GM12878 (cell line): ENCODE measurements around the gene EEF1G. TPM values are rescaled to one million over a fixed set of nuclear protein-coding genes. Genes with fewer than 3 reads are reported as not detected.
A peak's percentile ranks its signal among the peaks of the same experiment; 100 is the strongest.

ENCODE experiments used
- ATAC-seq: fragments of 200-7000 bp; cut with Tn5 transposase; 3 replicates; pipeline ENCODE4 v1.9.1; 2020; ENCODE audit warnings: mild to moderate bottlenecking, moderate library complexity
- BruUV-seq: library from RNA; stranded (reverse); fragments of 400-500 nt; replicated peaks from 2 replicates; lab custom pipeline; 2021; lab: Mats Ljungman, UMichigan
- CTCF ChIA-PET: fragments of 300-600 bp; sonication (Branson Sonifier 250); formaldehyde crosslinking; extraction: SDS; loops from one replicate; lab custom pipeline; 2021; ENCODE audit warnings: inconsistent platforms; lab: Yijun Ruan, JAX
- POLR2A ChIA-PET: fragments of 350-600 bp; formaldehyde crosslinking; extraction: SDS; loops from one replicate; lab custom pipeline; 2021; ENCODE audit warnings: inconsistent platforms; lab: Charles Lee
- RAD21 ChIA-PET: fragments of 300-600 bp; sonication (Branson Sonifier 250); formaldehyde crosslinking; loops from one replicate; lab custom pipeline; 2023; ENCODE audit warnings: antibody characterized with exemption; ENCODE audit not compliant: unreplicated experiment; lab: Charles Lee
- SMC1A ChIA-PET: fragments of 300-600 bp; sonication (Branson Sonifier 250); formaldehyde crosslinking; loops from one replicate; lab custom pipeline; 2023; ENCODE audit not compliant: unreplicated experiment, uncharacterized antibody; lab: Charles Lee
- DNase-seq: peaks from one replicate; pipeline ENCODE4 v3.0.0-alpha.2; 2011; ENCODE audit warnings: low read depth, low spot score
- FAIRE-seq: peaks from 3 replicates; lab custom pipeline; 2011; peaks lifted over from hg19 to GRCh38; lab: Jason Lieb, UNC
- H2AFZ ChIP-seq: 2 replicates; pipeline ENCODE4 v1.6.0; 2011; ENCODE audit warnings: low read depth, low read length, control low read depth; ENCODE audit not compliant: control insufficient read depth
- H3K27ac ChIP-seq: 2 replicates; pipeline ENCODE4 v1.5.1; 2011; ENCODE audit warnings: control low read depth; ENCODE audit not compliant: control insufficient read depth, insufficient read depth
- H3K27me3 ChIP-seq, 2 experiments: replicated peaks in 1 of 2; 2 replicates each; pipeline versions ENCODE4 v1.6.0 to v1.6.1; 2011; ENCODE audit warnings: low read length in 1 of 2; ENCODE audit not compliant: control insufficient read depth in 2 of 2, insufficient read depth in 2 of 2
- H3K36me3 ChIP-seq, 2 experiments: 2 replicates each; pipeline ENCODE4 v1.5.1; 2011; ENCODE audit warnings: low read length in 1 of 2; ENCODE audit not compliant: control insufficient read depth in 2 of 2, insufficient read depth in 2 of 2
- H3K4me1 ChIP-seq: 2 replicates; pipeline ENCODE4 v1.6.1; 2011; ENCODE audit warnings: mild to moderate bottlenecking, low read length, moderate library complexity, mixed read lengths; ENCODE audit not compliant: control insufficient read depth, insufficient read depth
- H3K4me2 ChIP-seq: 2 replicates; pipeline ENCODE4 v1.6.0; 2011; ENCODE audit warnings: control low read depth; ENCODE audit not compliant: control insufficient read depth, insufficient read depth
- H3K4me3 ChIP-seq: fragments of 200-600 bp; sonication (generic); 2 replicates; pipeline ENCODE4 v1.5.1; 2016
- H3K79me2 ChIP-seq: 2 replicates; pipeline ENCODE4 v1.6.0; 2011; ENCODE audit warnings: low read length; ENCODE audit not compliant: control insufficient read depth, insufficient read depth
- H3K9ac ChIP-seq: 2 replicates; pipeline ENCODE4 v1.8.0; 2011; ENCODE audit warnings: low read length, control low read depth, mixed read lengths; ENCODE audit not compliant: control insufficient read depth, insufficient read depth
- H3K9me3 ChIP-seq: replicated peaks from 3 replicates; pipeline ENCODE4 v1.5.1; 2011; ENCODE audit warnings: mild to moderate bottlenecking, low read length; ENCODE audit not compliant: control insufficient read depth, insufficient read depth
- H4K20me1 ChIP-seq: 2 replicates; pipeline ENCODE4 v1.6.0; 2011; ENCODE audit not compliant: control insufficient read depth, insufficient read depth
- BCL3 ChIP-seq: IDR thresholded peaks from 2 replicates; pipeline ENCODE4 v1.6.1; 2011; ENCODE audit warnings: borderline replicate concordance, low read depth, mild to moderate bottlenecking, moderate library complexity, low read length; ENCODE audit not compliant: insufficient read depth, poor library complexity, severe bottlenecking
- CBX3 ChIP-seq: fragments of 200-600 bp; sonication (generic); IDR thresholded peaks from 2 replicates; pipeline ENCODE4 v1.6.1; 2016; ENCODE audit warnings: low read depth, borderline replicate concordance
- CTCF ChIP-seq, 3 experiments: IDR thresholded peaks in 2 of 3; conservative IDR thresholded peaks in 1 of 3; 2 replicates each; pipeline ENCODE4 v1.5.1; 2011; ENCODE audit warnings: low read depth in 3 of 3, low read length in 3 of 3, mild to moderate bottlenecking in 3 of 3, control low read depth in 2 of 3, moderate library complexity in 2 of 3, inconsistent platforms in 1 of 3, mixed read lengths in 1 of 3; ENCODE audit not compliant: control insufficient read depth in 2 of 3, insufficient read depth in 1 of 3; ENCODE audit errors: extremely low read depth in 1 of 3
- GABPA ChIP-seq: IDR thresholded peaks from 2 replicates; pipeline ENCODE4 v1.6.1; 2014; ENCODE audit warnings: antibody characterized with exemption, low read depth, mild to moderate bottlenecking, inconsistent platforms
- KLF5 ChIP-seq: fragments of 450-650 bp; IDR thresholded peaks from 2 replicates; pipeline ENCODE4 v1.6.1; 2014; ENCODE audit warnings: mild to moderate bottlenecking; ENCODE audit not compliant: partially characterized antibody
- MXI1 ChIP-seq: fragments of 150-350 bp; IDR thresholded peaks from 2 replicates; pipeline ENCODE4 v1.6.1; 2011; ENCODE audit warnings: low read depth, mild to moderate bottlenecking, inconsistent platforms, low read length, improper control_type of control experiment
- PRDM15 ChIP-seq: fragments of 450-650 bp; formaldehyde crosslinking; IDR thresholded peaks from 2 replicates; pipeline ENCODE4 v1.4.0; 2020; ENCODE audit warnings: mild to moderate bottlenecking, moderate library complexity
- SIN3A ChIP-seq: IDR thresholded peaks from 2 replicates; pipeline ENCODE4 v1.6.1; 2012; ENCODE audit warnings: low read depth, low read length, improper control_type of control experiment
- SKIL ChIP-seq: fragments of 450-650 bp; IDR thresholded peaks from 2 replicates; pipeline ENCODE4 v1.6.1; 2017; ENCODE audit warnings: mild to moderate bottlenecking, low read depth, inconsistent platforms; ENCODE audit not compliant: poor library complexity, severe bottlenecking
- SMC3 ChIP-seq: IDR thresholded peaks from 2 replicates; pipeline ENCODE4 v1.6.1; 2011; ENCODE audit warnings: low read length, improper control_type of control experiment, borderline replicate concordance
- YY1 ChIP-seq: IDR thresholded peaks from 2 replicates; pipeline ENCODE4 v1.6.1; 2011; ENCODE audit warnings: low read depth, mild to moderate bottlenecking, low read length
- WGBS: methylation state at CpG from one replicate; pipeline ENCODE4 v1.1.6; 2016; ENCODE audit warnings: low lambda C conversion rate; ENCODE audit not compliant: insufficient replicate concordance, insufficient coverage; ENCODE audit errors: missing lambda C conversion rate; 5-methylcytosine and 5-hydroxymethylcytosine counted together
- in situ Hi-C: fragments of 300-500 bp; cut with MboI; formaldehyde crosslinking; loops from 9 replicates; pipeline ENCODE4 v1.14.3; 2018; ENCODE audit warnings: mixed read lengths
- intact Hi-C: fragments of 100-400 bp; cut with micrococcal nuclease; formaldehyde crosslinking; loops from one replicate; pipeline ENCODE4 v1.14.2; 2022; ENCODE audit not compliant: unreplicated experiment
- polyA plus RNA-seq, 11 experiments: library from polyadenylated mRNA; depleted of rRNA in 4 of 11; unstranded in 6 of 11; stranded (reverse) in 5 of 11; fragments of >200 nt; fragmentation: Nextera tagmentation in 4 of 11; fragmentation: Illumina TruSeq in 1 of 11; extraction: Ambion mirVana in 4 of 11; extraction: Trizol in 1 of 11; gene quantifications; 1 replicate in 1 of 11; 2 replicates in 10 of 11; pipeline versions ENCODE4 v1.2.1 to v1.2.3, GENCODE V29; 2011 to 2016; ENCODE audit warnings: inconsistent platforms in 2 of 11, missing spikeins in 2 of 11, low read depth in 1 of 11
- total RNA-seq, 4 experiments: library from RNA; depleted of rRNA in 3 of 4; stranded (reverse); fragments of >200 nt in 3 of 4; fragmentation: Illumina TruSeq in 1 of 4; extraction: Trizol in 1 of 4; gene quantifications; 2 replicates each; pipeline versions ENCODE4 v1.2.1 to v1.2.3, GENCODE V29; 2013 to 2021

Gene EEF1G
- total and polyA plus RNA-seq, 10 of the 15 experiments (the other 5 are each of a cell fraction or from before 2014, with no cell fraction given), result 850 to 2,739 (median 2,277) TPM

GRCh38 chr11:62593434-62594044, 19.8 kb upstream of the EEF1G start:
- WGBS, result 60% methylated on average over 12 of the region's 13 CpGs
- ChIA-PET CTCF (interaction anchor here (0.6 to 5.5 kb wide), 24 partner anchors 7 to 269 kb away, joined by 3 to 48 read pairs (median 10); partner anchors contain the start of genes C11orf98, CSKMT, EEF1G and MTA2), POLR2A (interaction anchor here (0.9 to 3.1 kb wide), 8 partner anchors 8 to 79 kb away, joined by 3 to 37 read pairs (median 12); partner anchors contain the start of genes B3GAT3, EEF1G, LBHD1 and MTA2), RAD21 (interaction anchor here (0.7 to 3.5 kb wide), 9 partner anchors 7 to 264 kb away, joined by 3 to 36 read pairs (median 12); partner anchors contain the start of genes EEF1G, LBHD1, MTA2 and UQCC3), SMC1A (interaction anchor here (0.6 to 3.1 kb wide), 14 partner anchors 7 to 177 kb away, joined by 3 to 30 read pairs (median 4); partner anchors contain the start of genes B3GAT3, C11orf98, CSKMT and EEF1G)
- no TSS peak for BruUV-seq
- intact Hi-C loops (loop anchor here (5.0 to 10.0 kb wide), 2 partner anchors 241 to 269 kb away; partner anchors contain the start of genes STX5, TEX54 and WDR74), in situ Hi-C loops (no loop called here)
- Histone ChIP-seq H3K9ac (no peak overlapping the region), H3K27ac (no peak overlapping the region), H3K4me1 (peaks cover 16% of the 10 kb centered on the region), H3K9me3 (no peaks in the 10 kb centered on the region), H3K79me2 (peaks cover 29% of the 10 kb centered on the region), H3K27me3 (no peaks in the 10 kb centered on the region), H3K36me3 (peaks cover 37 to 48% of the 10 kb centered on the region in 2 experiments), H3K4me2 (no peak overlapping the region), H3K4me3 (no peak overlapping the region), H2AFZ (no peak overlapping the region), H4K20me1 (no peaks in the 10 kb centered on the region; the same call in 1 of the 2 replicates)
- FAIRE-seq (no peak), DNase-seq (no peak), ATAC-seq (peak; percentile 56)
- TF ChIP-seq SKIL (no peak), CTCF (IDR thresholded peaks at IDR 0.05 in 2 of 3, conservative IDR thresholded peaks at IDR 0.05 in 1 of 3; ENCODE audit: control insufficient read depth in 2 of 3, extremely low read depth in 1 of 3, insufficient read depth in 1 of 3, low read depth in 3 of 3, low read length in 3 of 3) (peak; percentile 67 to 80 (median 78)), GABPA (no peak), BCL3 (no peak), MXI1 (peak; percentile 63; the same call in 1 of the 2 replicates), YY1 (peak; percentile 86), CBX3 (no peak), KLF5 (no peak), SMC3 (peak; percentile 78), PRDM15 (CRISPR knock-in tag) (no peak), SIN3A (no peak)
